ENCODE results near the gene FGD1. TPM values are rescaled to one million over a fixed set of nuclear protein-coding genes. Genes with fewer than 3 reads are reported as not detected.

FGD1 gene
- total RNA-seq, 2 experiments from 2014 or later: 0.08 to 0.16 TPM

GRCh38 chrX:54529552-54530356 lies 33.7 kb upstream of the FGD1 start, which contains the start of gene GNL3L:
TSS of gene GNL3L (plus strand) at chrX:54530219. CDS start at chrX:54532567, 2,348 bp downstream.
- Histone ChIP-seq H3K4me3 (ENCODE audit: low read depth, low read length, poor library complexity, severe bottlenecking) (peak within 1 kb of the TSS; percentile 99), H3K27ac (ENCODE audit: low read depth, low read length, poor library complexity, severe bottlenecking) (peak within 1 kb of the TSS; percentile 76), H3K9me3 (ENCODE audit: low read length) (no peaks in the 10 kb centered on the region), H3K36me3 (ENCODE audit: insufficient read depth, low read length) (peaks cover 39% of the 10 kb centered on the region), H3K4me1 (ENCODE audit: insufficient read depth, low read length, poor library complexity, severe bottlenecking) (peaks cover 31% of the 10 kb centered on the region), H2AFZ (ENCODE audit: low read length) (peak within 1 kb of the TSS; percentile 82; the same call in 1 of the 2 replicates), H3K4me2 (ENCODE audit: low read length) (peak within 1 kb of the TSS; percentile 88), H4K20me1 (ENCODE audit: insufficient read depth, low read length) (no peaks in the 10 kb centered on the region), H3K79me2 (ENCODE audit: insufficient read depth, low read depth, low read length) (peaks cover 46% of the 10 kb centered on the region), H3K9me2 (ENCODE audit: insufficient read depth, low read length) (no peaks in the 10 kb centered on the region)
- TSS peak; percentile 93 for BruUV-seq (replicated peaks)
- CTCF ChIA-PET (ENCODE audit: unreplicated experiment): no interaction called here
- DNase-seq (ENCODE audit: low spot score): peak; percentile 88
- intact Hi-C loops (cut with micrococcal nuclease; ENCODE audit: unreplicated experiment): loop anchor here (1.0 to 5.0 kb wide), 3 partner anchors 110 to 473 kb away; partner anchors contain the start of genes APEX2 and FAM120C
- POLR2A ChIA-PET: interaction anchor here (0.8 kb wide), 1 partner anchor 154 kb away, joined by 3 read pairs; no protein-coding TSS in a partner anchor
- TF ChIP-seq CTCF (conservative IDR thresholded peaks at IDR 0.05; ENCODE audit: low read length) (no peak), EZH2phosphoT487 (IDR thresholded peaks at IDR 0.05; ENCODE audit: borderline replicate concordance, low read depth, low read length) (no peak)

- intact Hi-C loops (cut with micrococcal nuclease; ENCODE audit: unreplicated experiment): loop anchor here (1.0 kb wide), 1 partner anchor 110 kb away; no protein-coding TSS in a partner anchor
- peaks cover 28% of the 10 kb centered on the region for H3K4me1 ChIP-seq (ENCODE audit: insufficient read depth, low read length, poor library complexity, severe bottlenecking)
- peaks cover 40% of the 10 kb centered on the region for H3K79me2 ChIP-seq (ENCODE audit: insufficient read depth, low read depth, low read length)
- POLR2A ChIA-PET: interaction anchor here (0.5 to 0.8 kb wide), 2 partner anchors 125 to 155 kb away, joined by 3 read pairs; no protein-coding TSS in a partner anchor
- H3K27ac ChIP-seq (ENCODE audit: low read depth, low read length, poor library complexity, severe bottlenecking): peak overlapping the region; percentile 65
- H3K9me2 ChIP-seq (ENCODE audit: insufficient read depth, low read length): no peaks in the 10 kb centered on the region
- peak overlapping the region; percentile 56 for H3K4me2 ChIP-seq (ENCODE audit: low read length)
- H3K9me3 ChIP-seq (ENCODE audit: low read length): no peaks in the 10 kb centered on the region
- H3K36me3 ChIP-seq (ENCODE audit: insufficient read depth, low read length): peaks cover 33% of the 10 kb centered on the region
- no TSS peak for BruUV-seq (replicated peaks)
- peak overlapping the region; percentile 82; the same call in 1 of the 2 replicates for H2AFZ ChIP-seq (ENCODE audit: low read length)
- DNase-seq (ENCODE audit: low spot score): no peak
- CTCF ChIA-PET (ENCODE audit: unreplicated experiment): no interaction called here
- no peaks in the 10 kb centered on the region for H4K20me1 ChIP-seq (ENCODE audit: insufficient read depth, low read length)
- H3K4me3 ChIP-seq (ENCODE audit: low read depth, low read length, poor library complexity, severe bottlenecking): peak overlapping the region; percentile 66
- TF ChIP-seq EZH2phosphoT487 (IDR thresholded peaks at IDR 0.05; ENCODE audit: borderline replicate concordance, low read depth, low read length) (no peak), CTCF (conservative IDR thresholded peaks at IDR 0.05; ENCODE audit: low read length) (no peak)
Observed at GRCh38 chrX:54529151-54529550, 33.1 kb upstream of the FGD1 start.

GRCh38 chrX:54509400-54509799 lies 13.4 kb upstream of the FGD1 start:
- Histone ChIP-seq H3K4me1 (ENCODE audit: insufficient read depth, low read length, poor library complexity, severe bottlenecking) (no peaks in the 10 kb centered on the region), H3K9me2 (ENCODE audit: insufficient read depth, low read length) (no peaks in the 10 kb centered on the region), H2AFZ (ENCODE audit: low read length) (no peak overlapping the region), H3K36me3 (ENCODE audit: insufficient read depth, low read length) (no peaks in the 10 kb centered on the region), H3K4me3 (ENCODE audit: low read depth, low read length, poor library complexity, severe bottlenecking) (no peak overlapping the region), H4K20me1 (ENCODE audit: insufficient read depth, low read length) (no peaks in the 10 kb centered on the region), H3K9me3 (ENCODE audit: low read length) (no peaks in the 10 kb centered on the region), H3K79me2 (ENCODE audit: insufficient read depth, low read depth, low read length) (no peaks in the 10 kb centered on the region), H3K27ac (ENCODE audit: low read depth, low read length, poor library complexity, severe bottlenecking) (no peak overlapping the region), H3K4me2 (ENCODE audit: low read length) (no peak overlapping the region)
- no TSS peak for BruUV-seq (replicated peaks)
- intact Hi-C loops (cut with micrococcal nuclease; ENCODE audit: unreplicated experiment): no loop called here
- TF ChIP-seq EZH2phosphoT487 (IDR thresholded peaks at IDR 0.05; ENCODE audit: borderline replicate concordance, low read depth, low read length) (no peak), CTCF (conservative IDR thresholded peaks at IDR 0.05; ENCODE audit: low read length) (no peak)
- DNase-seq (ENCODE audit: low spot score): no peak
- ChIA-PET POLR2A (no interaction called here), CTCF (ENCODE audit: unreplicated experiment) (no interaction called here)
